Body of pancreas (tissue), 4 donors: ENCODE results near the gene ZBTB12. TPM values are rescaled to one million over a fixed set of nuclear protein-coding genes. Genes with fewer than 3 reads are reported as not detected.

Experiments
- ATAC-seq: fragments of 150-250 bp; one replicate; pipeline ENCODE4 v1.9.1; 2016
- DNase-seq, 4 donors: peaks; one replicate each; pipeline ENCODE4 v3.0.0-alpha.2; 2019
- H3K27ac ChIP-seq, 4 donors: fragments of 200-600 bp; sonication (generic); 1 replicate in 3 of 4; 2 replicates in 1 of 4; pipeline versions ENCODE4 v1.5.1 to v1.6.1; 2016 to 2019; ENCODE audit warnings: mild to moderate bottlenecking in 1 of 4, mixed read lengths in 1 of 4, moderate library complexity in 1 of 4
- H3K27me3 ChIP-seq, 2 donors: fragments of 200-600 bp; sonication (generic); one replicate each; pipeline ENCODE4 v1.6.0; 2016; ENCODE audit warnings: mild to moderate bottlenecking in 1 of 2
- H3K36me3 ChIP-seq, 2 donors: fragments of 200-600 bp; sonication (generic); replicated peaks in 1 of 2; 2 replicates each; pipeline ENCODE4 v1.5.1; 2016; ENCODE audit warnings: low read depth in 2 of 2; ENCODE audit not compliant: insufficient read depth in 1 of 2
- H3K4me1 ChIP-seq: fragments of 200-600 bp; sonication (generic); one replicate; pipeline ENCODE4 v1.6.0; 2016
- H3K4me3 ChIP-seq, 2 donors: fragments of 200-600 bp; sonication (generic); 1 replicate in 1 of 2; 2 replicates in 1 of 2; pipeline ENCODE4 v1.5.1; 2016 to 2019
- H3K9me3 ChIP-seq, 3 donors: fragments of 200-600 bp; sonication (generic); 1 replicate in 2 of 3; 2 replicates in 1 of 3; pipeline ENCODE4 v1.5.1; 2016
- POLR2A ChIP-seq, 3 donors: fragments of 450-650 bp; IDR thresholded peaks; one replicate each; pipeline ENCODE4 v1.6.1; 2016; ENCODE audit warnings: antibody characterized with exemption in 3 of 3, mild to moderate bottlenecking in 2 of 3
- WGBS, 2 donors: methylation state at CpG; one replicate each; pipeline ENCODE4 v1.1.5; 2017; 5-methylcytosine and 5-hydroxymethylcytosine counted together
- intact Hi-C: fragments of 100-400 bp; cut with DNase I; formaldehyde crosslinking; loops from one replicate; pipeline ENCODE4 v1.15.1; 2023
- total RNA-seq, 2 donors: library from RNA; depleted of rRNA; stranded (reverse); fragments of >200 nt; gene quantifications; one replicate each; pipeline ENCODE4 v1.1.0, GENCODE V29; 2016
- TF ChIP-seq, protein P1 (sequence below), 7 experiments: fragments of 450-650 bp in 4 of 7; fragments of 200-600 bp in 3 of 7; sonication (generic) in 3 of 7; IDR thresholded peaks; one replicate each; pipeline ENCODE4 v1.5.1; 2016 to 2019; ENCODE audit warnings: antibody characterized with exemption in 7 of 7

Gene ZBTB12
- total RNA-seq, 2 donors from 2014 or later: 2.1 TPM; not detected in 1

DNA sequence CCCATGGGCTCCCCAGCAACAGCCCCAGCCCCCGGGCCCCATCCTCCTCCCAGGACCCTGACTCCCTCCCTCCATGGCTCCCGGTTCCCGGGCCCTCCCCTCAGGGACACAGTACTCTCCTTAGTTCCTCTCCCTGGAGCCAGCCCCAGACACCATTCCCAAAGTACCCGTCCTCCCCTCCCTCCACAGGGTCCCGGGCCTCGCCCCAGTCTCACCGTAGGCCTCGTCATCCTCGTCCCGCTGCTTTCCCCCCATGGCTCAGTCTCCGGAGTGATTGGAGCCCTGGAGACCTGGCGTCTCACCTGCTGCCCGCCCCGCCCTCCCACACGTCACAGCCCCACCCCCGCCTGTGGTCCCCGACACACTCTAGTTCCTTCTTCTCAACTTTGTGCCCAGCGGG lies 23.2 kb downstream of the ZBTB12 start, which contains the start of gene SLC44A4:
SLC44A4 (minus strand) TSS at position 272 of the 400 bp plus-strand sequence; CDS start at position 255, 17 bp downstream.
- H3K4me3 ChIP-seq: no peak within 1 kb of the TSS
- DNase-seq: peak in 2 of 4 donors; percentile 47 to 63

DNA sequence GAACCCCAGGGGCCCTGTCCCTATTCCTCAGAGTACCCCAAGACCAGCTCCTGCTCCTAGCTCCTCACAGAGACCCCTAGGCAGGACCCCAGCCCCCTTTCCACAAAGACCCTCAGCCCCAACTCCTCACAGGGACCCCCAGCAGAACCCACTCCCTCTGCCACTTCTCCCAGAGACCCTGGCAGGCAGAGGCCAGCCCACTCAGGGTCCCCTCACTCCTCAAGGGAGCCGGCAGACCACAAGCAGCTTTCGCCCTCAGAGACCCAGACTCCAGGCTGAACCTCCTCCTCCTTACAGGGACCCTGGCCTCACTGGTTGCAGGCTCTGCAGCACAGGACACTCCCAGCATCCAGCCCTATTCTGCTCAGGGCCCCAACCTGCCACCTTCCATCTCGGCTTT lies 23.7 kb downstream of the ZBTB12 start:
- Histone ChIP-seq H3K4me3 (no peak overlapping the region), H3K4me1 (peaks cover 20% of the 10 kb centered on the region), H3K27me3 (no peaks in the 10 kb centered on the region), H3K36me3 (peaks cover under 1 to 19% of the 10 kb centered on the region in 2 donors), H3K27ac (peak overlapping the region; percentile 61 to 79 (median 74)), H3K9me3 (no peaks in the 10 kb centered on the region)
- 73 to 76% methylated on average over 2 to 3 of the region's 3 CpGs for WGBS, 2 donors
- TF ChIP-seq, protein P1, sequence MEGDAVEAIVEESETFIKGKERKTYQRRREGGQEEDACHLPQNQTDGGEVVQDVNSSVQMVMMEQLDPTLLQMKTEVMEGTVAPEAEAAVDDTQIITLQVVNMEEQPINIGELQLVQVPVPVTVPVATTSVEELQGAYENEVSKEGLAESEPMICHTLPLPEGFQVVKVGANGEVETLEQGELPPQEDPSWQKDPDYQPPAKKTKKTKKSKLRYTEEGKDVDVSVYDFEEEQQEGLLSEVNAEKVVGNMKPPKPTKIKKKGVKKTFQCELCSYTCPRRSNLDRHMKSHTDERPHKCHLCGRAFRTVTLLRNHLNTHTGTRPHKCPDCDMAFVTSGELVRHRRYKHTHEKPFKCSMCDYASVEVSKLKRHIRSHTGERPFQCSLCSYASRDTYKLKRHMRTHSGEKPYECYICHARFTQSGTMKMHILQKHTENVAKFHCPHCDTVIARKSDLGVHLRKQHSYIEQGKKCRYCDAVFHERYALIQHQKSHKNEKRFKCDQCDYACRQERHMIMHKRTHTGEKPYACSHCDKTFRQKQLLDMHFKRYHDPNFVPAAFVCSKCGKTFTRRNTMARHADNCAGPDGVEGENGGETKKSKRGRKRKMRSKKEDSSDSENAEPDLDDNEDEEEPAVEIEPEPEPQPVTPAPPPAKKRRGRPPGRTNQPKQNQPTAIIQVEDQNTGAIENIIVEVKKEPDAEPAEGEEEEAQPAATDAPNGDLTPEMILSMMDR (IDR thresholded peaks at IDR 0.05): no peak
- TF ChIP-seq POLR2A (IDR thresholded peaks at IDR 0.05): no peak
- ATAC-seq: peak; percentile 3
- no peak for DNase-seq
- intact Hi-C loops: no loop called here

More for the DNA sequence above, 23.2 kb downstream of the ZBTB12 start, which contains the start of gene SLC44A4:
- ATAC-seq: peak; percentile 59
- WGBS, 2 donors: 49 to 52% methylated on average over 13 to 18 of the region's 18 CpGs
- Histone ChIP-seq H3K27ac (peak within 1 kb of the TSS; percentile 61 to 79 (median 74)), H3K27me3 (no peaks in the 10 kb centered on the region), H3K4me1 (peaks cover 20% of the 10 kb centered on the region), H3K36me3 (peaks cover 5 to 21% of the 10 kb centered on the region in 2 donors), H3K9me3 (no peaks in the 10 kb centered on the region)
- intact Hi-C loops: no loop called here
- TF ChIP-seq POLR2A (IDR thresholded peaks at IDR 0.05): peak in 1 of 3 donors; percentile 26
- TF ChIP-seq, protein P1 (IDR thresholded peaks at IDR 0.05): no peak

DNA sequence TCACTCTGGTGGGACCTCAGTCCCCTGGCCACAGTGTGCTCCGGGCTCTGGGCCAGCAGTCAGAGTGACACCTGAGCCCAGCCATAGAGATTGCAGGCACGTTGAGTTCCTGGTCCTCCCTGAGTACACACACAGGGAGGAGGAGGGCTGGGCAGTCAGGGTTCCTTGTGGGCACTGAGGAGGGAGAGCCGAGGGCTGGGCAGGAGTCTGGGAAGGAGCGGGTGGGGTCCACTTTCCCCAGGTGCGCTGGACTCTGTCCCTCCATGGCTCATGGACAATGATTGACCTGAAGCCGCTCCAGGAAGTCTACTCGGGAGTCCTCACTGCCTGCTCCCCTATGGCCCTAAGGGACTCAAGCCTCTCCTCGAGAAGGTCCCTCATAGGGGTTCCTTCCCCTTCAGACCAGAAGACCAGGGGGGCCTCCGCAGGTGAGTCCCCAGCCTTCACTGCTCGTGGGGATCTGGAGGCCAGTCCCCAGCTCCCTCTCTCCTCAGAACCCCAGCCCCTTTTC lies 24.2 kb downstream of the ZBTB12 start:
- H3K27me3 ChIP-seq: no peaks in the 10 kb centered on the region
- ATAC-seq (peak; percentile 79), DNase-seq (peak; percentile 51 to 88 (median 76))
- H3K4me1 ChIP-seq: peaks cover 20% of the 10 kb centered on the region
- intact Hi-C loops: no loop called here
- H3K9me3 ChIP-seq: no peaks in the 10 kb centered on the region
- H3K27ac ChIP-seq: peak overlapping the region; percentile 61 to 79 (median 74)
- no peak overlapping the region for H3K4me3 ChIP-seq
- TF ChIP-seq, protein P1 (IDR thresholded peaks at IDR 0.05): no peak
- TF ChIP-seq POLR2A (IDR thresholded peaks at IDR 0.05): peak in 2 of 3 donors; percentile 29 to 47
- H3K36me3 ChIP-seq: peaks cover 0 to 18% of the 10 kb centered on the region in 2 donors
- WGBS, 2 donors: 38 to 53% methylated on average over 6 to 10 of the region's 10 CpGs

DNA sequence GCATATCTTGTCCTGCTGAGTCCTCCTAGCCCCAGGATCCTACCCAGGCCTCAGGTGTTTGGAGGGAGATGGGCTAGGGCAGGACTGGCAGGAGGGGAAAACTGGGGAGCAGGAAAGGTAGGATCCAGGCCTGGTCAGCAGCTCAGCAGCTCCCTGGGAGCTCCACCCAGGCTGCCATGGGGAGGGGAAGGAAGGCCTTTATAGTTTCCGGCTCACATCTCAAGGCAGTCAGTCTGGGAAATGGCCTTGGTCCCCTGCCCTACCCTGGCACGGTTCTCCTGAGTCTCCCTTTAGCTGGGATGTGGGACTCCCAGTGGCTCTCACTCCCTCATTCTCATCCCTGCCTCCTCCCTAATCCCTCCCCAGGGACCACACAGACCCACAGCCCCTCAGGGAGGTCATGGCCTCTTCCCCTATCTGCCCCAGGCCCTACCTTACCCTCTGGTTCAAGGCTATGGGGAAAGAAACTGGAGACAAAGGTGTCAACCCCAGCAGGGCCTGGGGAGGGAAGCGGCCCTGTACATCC lies 24.7 kb downstream of the ZBTB12 start:
- Histone ChIP-seq H3K36me3 (peaks cover 0 to 14% of the 10 kb centered on the region in 2 donors), H3K27me3 (no peaks in the 10 kb centered on the region), H3K4me1 (peaks cover 20% of the 10 kb centered on the region), H3K4me3 (no peak overlapping the region), H3K9me3 (no peaks in the 10 kb centered on the region), H3K27ac (peak overlapping the region; percentile 61 to 79 (median 74))
- intact Hi-C loops: no loop called here
- TF ChIP-seq POLR2A (IDR thresholded peaks at IDR 0.05): peak in 1 of 3 donors; percentile 0
- TF ChIP-seq, protein P1 (IDR thresholded peaks at IDR 0.05): no peak
- peak in 3 of 4 donors; percentile 41 to 68 (median 49) for DNase-seq
- WGBS, 2 donors: 39 to 40% methylated on average over 2 to 3 of the region's 3 CpGs
- ATAC-seq: peak; percentile 34
